C4-2B (cell line): ENCODE data around the gene P2RX5.

Experiments
- H3K27ac ChIP-seq: fragments of 450-650 bp; 2 replicates; pipeline ENCODE4 v1.5.1; 2017
- CTCF ChIP-seq: fragments of 450-650 bp; conservative IDR thresholded peaks from 2 replicates; pipeline ENCODE4 v1.5.1; 2017; ENCODE audit warnings: mild to moderate bottlenecking
- ZFX ChIP-seq: fragments of 450-650 bp; IDR thresholded peaks from 2 replicates; pipeline ENCODE4 v1.6.1; 2017

The P2RX5 gene

GRCh38 chr17:3657874-3658783 lies 37.8 kb downstream of the P2RX5 start:
- H3K27ac ChIP-seq: no peak overlapping the region
- TF ChIP-seq CTCF (no peak), ZFX (no peak)

DNA sequence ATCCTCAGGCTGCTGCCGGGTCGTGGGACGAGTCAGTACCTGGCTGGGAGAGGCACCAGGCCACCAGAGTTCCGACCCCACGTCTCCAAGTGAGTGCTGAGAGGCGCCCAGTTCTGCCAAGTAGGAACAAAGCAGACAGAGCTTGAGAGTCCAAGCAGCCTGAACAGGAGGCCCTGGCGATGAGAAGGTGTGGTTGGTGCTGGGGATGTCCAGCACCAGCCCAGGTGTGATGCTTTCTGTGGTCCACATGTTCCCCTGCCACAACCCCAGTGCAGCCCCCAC lies 38.4 kb downstream of the P2RX5 start:
- TF ChIP-seq ZFX (no peak), CTCF (no peak)
- H3K27ac ChIP-seq: no peak overlapping the region

GRCh38 chr17:3656755-3657587 lies 39.0 kb downstream of the P2RX5 start:
- TF ChIP-seq CTCF (no peak), ZFX (no peak)
- H3K27ac ChIP-seq: no peak overlapping the region

- TF ChIP-seq ZFX (no peak), CTCF (no peak)
- no peak overlapping the region for H3K27ac ChIP-seq
Observed at GRCh38 chr17:3656353-3656752, 39.6 kb downstream of the P2RX5 start.

DNA sequence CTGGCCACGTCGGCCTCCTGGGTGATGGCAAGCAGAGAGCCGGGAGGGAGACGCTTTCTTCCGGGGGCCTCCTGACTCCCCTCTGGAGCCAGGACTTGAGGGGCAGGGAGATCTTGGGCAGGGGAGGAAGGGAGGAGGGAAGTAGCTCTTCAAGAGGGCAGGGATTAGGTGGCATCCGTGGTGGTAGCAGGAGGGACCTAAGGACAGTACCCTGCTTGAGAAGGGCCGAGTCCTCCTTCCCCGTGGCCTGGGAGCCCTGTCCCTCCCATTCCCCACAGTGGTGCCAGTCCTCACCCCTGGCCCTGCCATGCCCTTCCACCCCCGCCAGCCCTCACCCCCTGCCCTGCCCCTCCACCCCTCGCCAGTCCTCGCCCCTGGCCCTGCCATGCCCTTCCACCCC lies 40.2 kb downstream of the P2RX5 start:
- TF ChIP-seq CTCF: no peak
- TF ChIP-seq ZFX: no peak
- no peak overlapping the region for H3K27ac ChIP-seq

- TF ChIP-seq CTCF (no peak; the same call in 1 of the 2 replicates), ZFX (no peak)
- H3K27ac ChIP-seq: no peak overlapping the region
Observed at GRCh38 chr17:3647769-3648555, 48.0 kb downstream of the P2RX5 start.
